ENCODE data around the gene ZNF143.

Gene ZNF143

DNA sequence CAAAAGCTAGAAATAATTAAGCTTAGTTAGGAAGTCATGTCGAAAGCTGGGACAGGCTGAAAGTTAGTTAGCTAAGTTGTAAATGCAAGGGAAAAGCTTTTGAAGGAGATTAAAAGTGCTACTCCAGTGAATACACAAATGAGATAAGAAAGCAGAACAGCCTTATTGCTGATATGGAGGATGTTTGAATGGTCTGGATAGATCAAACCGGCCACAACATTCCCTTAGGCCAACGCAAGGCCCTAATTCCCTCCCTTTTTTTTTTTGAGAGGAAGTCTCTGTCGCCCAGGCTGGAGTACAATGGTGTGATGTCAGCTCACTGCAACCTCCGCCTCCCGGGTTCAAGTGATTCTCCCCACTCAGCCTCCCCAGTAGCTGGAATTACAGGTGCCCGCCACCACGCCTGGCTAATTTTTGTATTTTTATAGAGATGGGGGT lies 89.4 kb downstream of the ZNF143 start:
- no peak for DNase-seq

DNA sequence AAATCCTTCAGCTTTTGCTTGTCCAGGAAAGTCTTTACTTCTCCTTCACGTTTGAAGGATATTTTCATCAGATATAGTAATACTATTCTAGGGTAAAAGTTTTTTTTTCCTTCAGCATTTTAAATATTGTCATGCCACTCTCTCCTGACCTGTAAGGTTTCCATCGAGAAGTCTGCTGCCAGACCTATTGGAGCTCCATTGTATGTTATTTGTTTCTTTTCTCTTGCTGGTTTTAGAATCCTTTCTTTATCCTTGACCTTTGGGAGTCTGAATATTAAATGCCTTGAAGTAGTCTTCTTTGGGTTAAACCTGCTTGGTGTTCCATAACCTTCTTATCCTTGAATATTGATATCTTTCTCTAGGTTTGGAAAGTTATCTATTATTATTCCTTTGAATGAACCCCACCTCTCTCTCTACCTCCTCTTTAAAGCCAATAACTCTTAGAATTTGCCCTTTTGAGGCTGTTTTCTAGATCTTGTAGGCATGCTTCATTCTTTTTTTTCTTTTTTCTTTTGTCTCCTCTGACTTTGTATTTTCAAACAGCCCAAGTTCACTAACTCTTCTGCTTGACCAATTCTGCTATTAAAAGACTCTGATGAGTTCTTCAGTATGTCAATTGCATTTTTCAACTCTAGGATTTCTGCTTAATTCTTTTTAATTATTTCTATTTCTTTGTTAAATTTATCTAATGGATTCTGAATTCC lies 100.6 kb downstream of the ZNF143 start:
- no peak for DNase-seq

DNA sequence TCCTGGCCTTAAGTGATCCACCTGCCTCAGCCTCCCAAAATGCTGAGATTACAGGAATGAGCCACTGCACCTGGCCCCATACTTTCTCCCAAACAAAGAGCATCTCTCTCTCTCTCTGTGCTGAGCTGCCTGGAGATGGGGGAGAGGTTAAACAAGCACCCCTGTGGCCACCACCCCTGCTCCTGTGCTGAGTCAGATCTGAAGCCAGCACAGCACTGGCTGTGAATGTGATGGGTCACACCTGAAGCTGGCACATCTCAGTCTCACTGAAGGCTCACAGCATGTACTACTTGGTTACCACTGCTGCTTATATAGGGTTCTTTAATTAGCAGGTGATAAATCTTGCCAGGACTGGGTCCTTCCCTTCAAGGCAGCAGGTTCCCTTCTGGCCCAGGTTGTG lies 101.9 kb downstream of the ZNF143 start:
- DNase-seq: no peak

DNA sequence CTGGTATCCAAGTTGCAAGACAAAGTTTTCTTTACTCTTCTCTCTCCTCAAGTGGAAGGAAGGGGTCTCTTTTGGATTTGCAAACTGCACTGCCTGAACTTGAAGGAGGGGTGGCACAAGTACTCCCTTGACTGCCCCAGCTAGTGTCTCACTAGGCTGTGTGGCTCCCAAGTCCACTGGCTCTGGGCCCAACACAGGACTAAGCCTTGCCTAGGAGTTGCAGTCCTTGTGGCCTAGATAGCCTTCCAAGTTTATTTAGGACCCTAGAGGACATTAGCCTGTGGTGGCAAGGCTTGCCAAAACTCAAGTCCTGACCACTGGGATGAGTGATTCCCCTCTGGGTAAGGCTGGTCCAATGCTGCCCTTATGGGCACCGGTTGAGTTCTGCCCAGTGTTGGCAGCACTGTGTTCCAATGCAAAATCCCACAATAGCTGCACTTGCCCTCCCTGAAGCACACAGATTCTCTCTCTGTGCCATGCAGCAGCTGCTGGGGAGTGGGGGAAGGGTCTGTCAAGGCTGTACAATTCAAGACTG lies 102.5 kb downstream of the ZNF143 start:
- no peak for DNase-seq

DNA sequence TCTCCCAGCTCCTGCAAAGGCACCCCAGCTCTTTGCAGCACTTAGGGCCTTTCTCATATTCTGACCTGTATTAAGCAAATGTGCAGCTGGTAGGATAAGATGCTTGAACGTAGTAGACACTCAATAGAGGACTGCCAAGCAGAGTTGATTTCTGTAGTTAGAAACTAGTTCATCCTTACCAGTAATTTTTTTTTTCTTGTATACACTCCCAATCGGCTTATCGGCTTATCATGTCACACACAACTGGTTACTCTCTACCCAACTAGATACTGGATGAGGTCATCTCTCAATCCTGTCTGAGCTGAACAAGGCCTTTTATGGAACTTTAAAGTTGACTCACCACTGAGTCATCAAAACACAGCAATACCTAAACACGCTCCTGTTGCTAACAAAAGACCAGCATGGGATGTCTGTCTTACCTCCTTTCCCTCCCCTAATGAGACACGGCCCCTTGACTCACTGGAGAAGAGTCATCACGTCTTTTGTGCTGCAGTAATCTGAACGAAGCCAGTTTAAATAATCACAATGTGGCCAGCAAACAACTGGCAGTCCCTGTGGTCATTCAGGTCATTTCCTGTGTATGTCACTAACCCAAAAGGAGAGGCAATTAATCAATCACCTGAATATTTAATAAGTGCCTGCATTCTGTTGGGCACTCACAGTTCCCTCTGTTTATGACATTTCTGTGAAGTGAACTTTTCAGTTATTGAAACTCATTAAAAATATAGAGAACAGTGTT lies 105.2 kb downstream of the ZNF143 start:
- peak; percentile 98 for DNase-seq

DNA sequence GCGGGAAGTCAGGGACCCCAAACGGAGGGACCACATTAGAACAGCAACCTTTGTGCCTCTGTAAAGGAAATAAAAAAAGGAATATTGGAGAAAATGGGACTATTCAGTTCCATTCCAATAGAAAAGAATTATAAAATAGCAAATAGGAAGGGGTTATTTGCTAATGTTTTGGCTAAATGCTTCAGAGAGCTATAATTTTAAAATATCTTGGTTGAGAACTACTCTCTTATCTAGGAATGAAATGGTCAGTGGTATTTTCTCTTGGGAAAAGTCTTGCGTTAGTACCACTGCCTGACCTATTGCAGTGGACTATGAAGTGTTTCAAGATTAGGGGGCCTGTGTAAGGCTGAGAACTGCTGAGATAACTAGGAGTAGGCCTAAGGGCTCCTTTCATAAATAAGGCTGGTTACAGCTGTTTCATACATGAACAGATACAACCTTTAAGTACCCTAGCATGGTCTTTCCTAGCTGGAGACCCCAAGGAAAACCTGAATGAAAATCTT lies 105.8 kb downstream of the ZNF143 start:
- DNase-seq: no peak

DNA sequence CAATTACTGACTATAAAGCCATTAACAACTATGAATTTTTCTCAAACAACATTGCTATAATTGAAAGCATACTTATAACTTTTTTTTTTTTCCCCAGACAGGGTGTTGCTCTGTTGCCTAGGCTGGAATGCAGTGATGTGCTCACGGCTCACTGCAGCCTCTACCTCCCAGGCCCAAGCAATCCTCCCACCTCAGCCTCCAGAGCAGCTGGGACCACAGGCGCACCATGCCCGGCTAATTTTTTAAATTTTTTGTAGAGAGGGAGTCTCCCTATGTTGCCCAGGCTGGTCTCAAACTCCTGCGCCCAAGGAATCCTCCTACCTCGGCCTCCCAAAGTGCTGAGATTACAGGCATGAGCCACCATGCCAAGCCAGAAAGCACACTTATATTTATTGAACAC lies 106.6 kb downstream of the ZNF143 start:
- no peak for DNase-seq

DNA sequence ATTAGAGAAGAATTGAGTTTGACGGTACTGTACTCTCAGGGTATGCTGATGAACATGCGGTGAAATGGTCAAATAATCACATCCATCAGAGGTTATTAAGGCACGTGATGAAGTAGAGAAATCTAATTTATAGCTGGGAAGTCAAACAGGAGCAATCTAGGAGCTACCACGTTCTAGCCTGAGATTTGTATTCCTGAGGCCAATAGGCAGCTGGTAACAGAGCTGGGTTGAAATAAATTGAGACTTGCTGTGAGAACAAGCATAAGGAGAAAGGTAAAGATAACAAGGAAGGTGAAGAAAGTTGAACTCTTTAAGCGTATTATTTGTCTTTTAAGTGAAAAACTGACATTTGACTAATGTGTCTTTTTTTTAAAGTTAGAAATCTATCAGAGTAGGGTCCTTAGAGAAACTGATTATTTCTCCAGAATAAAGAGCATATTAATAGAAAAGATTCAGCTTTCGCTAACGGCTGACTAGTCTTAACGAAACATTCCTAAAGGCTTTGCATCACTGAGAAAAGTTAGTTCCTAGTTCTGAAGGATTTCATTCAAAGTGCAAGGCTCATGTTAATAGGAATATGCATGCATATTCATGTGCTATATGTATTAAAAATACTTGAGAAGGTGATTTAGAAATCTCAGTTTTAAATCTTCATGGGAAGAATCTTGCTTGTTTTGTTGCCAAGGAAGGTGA lies 107.5 kb downstream of the ZNF143 start:
- no peak for DNase-seq

DNA sequence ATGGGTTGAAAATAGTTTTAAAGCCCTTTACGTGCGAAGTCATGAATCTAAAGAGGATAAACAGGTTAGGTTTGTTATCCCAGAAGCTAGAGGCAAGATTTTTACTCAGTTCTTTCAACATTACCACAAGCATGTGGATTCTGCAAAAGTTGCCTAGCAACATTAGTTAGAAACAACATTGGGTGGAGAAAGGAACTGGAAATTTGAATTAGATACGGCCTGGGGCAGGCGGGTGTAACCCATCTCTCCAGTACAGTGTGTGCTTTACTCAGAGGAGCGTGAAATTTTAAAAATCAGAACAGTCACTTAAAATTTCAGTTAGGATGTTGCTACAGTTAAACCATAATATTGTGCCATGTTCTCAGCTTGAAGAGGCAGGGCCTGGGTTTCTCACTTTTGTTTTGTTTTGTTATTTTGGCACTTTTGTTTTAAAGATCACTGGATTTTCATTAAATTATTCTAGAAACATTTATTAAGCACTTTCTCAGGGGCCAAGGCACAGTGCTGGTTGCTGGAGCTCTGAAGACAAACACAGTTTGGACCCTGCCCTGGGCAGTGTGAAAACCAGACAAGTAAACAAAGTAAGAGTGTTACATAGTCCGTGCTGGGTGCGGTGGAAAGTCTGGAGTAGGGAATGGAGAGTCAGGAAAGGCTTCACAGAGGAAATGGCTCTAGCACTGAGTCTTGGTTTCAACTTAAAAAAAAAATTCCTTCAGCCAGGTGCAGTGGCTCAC lies 108.2 kb downstream of the ZNF143 start:
- peak; percentile 90 for DNase-seq

DNA sequence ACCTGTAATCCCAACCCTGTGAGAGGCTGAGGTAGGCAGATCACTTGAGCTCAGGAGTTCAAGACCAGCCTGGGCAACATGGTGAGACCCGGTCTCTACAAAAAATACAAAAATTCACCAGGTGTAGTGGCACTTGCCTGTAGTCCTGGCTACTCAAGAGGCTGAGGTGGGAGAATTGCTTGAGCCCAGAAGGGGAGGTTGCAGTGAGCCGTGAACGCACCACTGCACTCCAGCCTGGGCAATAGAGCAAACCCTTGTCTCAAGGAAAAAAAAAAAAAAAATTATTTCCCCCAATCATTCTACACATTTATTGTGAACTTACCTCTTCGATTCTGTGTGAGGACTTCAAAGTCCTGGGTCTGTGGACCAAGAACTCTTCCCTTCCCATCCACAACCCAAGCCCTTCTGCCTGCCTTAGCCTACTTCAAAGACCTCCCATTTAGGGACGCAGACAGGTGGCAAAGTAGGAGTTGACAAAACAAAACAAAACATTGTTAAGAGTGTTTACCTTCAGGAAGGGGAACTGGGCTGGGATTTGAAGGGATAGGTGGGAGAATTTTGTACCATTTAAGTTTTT lies 108.9 kb downstream of the ZNF143 start:
- no peak for DNase-seq

DNA sequence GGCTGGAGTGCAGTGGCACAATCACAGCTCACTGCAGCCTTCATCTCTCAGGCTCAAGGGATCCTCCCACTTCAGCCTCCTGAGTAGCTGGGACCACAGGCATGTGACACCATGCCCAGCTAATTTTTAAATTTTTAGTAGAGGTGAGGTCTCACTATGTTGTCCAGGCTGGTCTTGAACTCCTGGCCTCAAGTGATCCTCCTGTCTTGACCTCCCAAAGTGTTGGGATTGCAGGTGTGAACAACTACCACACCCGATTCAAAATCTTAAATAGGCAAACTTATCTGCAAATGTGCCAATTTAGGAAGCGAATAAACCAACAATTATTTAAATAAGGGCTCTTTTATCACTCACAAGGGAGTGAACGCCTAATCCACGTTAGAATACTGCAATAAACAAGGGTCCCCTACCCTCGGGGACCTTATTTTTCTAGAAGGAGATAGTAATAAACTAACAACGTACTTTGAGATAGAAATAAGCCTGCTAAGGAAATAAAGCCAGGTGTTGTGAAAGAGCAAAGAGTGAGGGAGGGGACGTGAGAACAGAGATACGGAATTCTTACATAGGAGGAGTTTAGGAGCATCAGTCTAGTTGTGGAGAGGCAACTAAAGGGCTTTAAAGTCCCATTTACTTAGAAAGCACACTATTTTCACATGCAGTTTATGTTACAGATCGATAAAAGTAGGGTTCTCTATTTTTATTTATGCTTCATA lies 109.7 kb downstream of the ZNF143 start:
- DNase-seq: no peak

DNA sequence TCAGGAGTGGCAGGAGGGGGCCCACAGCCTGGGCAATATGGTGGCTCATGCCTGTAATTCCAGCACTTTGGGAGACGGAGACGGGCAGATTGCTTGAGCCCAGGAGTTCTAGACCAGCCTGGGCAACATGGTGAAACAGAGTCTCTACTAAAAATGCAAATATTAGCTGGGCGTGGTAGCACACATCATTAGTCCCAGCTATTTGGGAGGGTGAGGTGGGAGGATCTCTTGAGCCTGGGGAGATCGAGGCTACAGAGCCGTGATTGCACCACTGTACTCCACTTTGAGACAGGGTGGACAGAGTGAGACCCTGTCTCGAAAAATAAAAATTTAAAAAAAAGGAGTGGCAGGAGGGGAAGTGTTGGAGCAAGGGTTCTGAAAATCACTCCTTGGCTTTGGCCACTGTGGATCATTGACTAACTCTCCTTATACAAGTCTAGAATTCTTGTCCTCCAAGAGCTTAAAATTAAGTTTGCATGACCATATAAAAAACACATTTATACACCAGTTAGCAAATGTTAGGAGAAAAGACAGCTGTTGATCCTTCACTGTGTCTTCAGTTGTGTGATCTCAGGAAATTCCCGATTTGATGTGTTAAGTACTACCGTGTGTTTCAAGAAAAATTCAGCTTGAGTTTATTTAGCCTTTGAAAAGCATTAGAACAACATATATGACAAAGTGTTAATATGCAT lies 110.4 kb downstream of the ZNF143 start:
- DNase-seq: no peak

DNA sequence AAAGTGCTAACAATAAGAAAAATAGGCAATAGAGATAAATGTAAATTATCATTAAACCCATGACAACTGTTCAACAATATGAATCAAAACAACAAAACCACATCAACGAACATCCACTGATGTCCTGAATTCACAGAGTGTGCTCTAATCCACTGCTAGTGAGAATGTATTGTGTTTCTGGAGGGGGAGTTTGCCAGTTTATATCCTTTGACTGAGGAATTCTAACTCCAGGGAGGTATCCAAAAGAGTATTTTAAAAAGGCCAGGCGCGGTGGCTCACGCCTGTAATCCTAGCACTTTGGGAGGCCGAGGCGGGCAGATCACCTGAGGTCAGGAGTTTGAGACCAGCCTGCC lies 110.9 kb downstream of the ZNF143 start:
- no peak for DNase-seq

DNA sequence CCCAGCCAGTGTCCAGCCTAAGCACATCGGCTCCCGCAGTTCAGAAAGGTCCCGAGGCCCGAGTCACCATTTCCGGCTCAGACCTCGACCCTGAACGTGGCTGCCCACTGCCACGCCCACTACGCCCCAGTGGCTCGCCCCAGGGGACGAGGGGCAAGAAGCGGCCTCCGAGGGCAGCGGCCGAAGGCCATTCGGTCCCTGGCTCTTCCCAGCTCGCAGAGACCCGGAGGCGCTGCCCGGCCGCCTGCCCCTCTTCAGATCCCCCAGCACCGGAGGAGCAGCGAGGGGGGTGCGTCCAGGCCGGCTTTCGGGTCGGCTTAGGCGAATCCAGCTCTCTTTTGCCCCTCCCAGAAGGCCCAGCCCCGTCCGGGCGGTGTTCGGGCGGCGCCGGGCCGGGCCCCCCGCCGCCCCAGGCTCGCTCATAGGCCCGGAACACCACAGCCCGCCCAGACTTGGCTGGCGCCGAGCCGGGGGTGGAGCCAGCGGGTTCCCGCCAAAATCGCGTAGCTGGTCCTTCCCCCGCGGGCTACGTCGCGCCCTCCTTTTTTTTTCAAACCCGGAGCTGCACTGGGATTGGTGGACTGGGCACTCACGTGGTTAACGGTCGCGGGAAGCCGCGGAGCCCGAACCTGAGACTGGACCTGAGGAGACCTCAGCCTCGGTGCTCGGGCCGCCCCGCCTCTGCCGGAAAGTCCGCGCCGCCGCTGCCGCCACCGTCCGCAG lies 112.4 kb downstream of the ZNF143 start, which contains the start of gene WEE1:
TSS of gene WEE1 (plus strand) at position 619 of the 723 bp plus-strand sequence. CDS start 264 bp downstream, outside the sequence.
- DNase-seq: peak; percentile 97

DNA sequence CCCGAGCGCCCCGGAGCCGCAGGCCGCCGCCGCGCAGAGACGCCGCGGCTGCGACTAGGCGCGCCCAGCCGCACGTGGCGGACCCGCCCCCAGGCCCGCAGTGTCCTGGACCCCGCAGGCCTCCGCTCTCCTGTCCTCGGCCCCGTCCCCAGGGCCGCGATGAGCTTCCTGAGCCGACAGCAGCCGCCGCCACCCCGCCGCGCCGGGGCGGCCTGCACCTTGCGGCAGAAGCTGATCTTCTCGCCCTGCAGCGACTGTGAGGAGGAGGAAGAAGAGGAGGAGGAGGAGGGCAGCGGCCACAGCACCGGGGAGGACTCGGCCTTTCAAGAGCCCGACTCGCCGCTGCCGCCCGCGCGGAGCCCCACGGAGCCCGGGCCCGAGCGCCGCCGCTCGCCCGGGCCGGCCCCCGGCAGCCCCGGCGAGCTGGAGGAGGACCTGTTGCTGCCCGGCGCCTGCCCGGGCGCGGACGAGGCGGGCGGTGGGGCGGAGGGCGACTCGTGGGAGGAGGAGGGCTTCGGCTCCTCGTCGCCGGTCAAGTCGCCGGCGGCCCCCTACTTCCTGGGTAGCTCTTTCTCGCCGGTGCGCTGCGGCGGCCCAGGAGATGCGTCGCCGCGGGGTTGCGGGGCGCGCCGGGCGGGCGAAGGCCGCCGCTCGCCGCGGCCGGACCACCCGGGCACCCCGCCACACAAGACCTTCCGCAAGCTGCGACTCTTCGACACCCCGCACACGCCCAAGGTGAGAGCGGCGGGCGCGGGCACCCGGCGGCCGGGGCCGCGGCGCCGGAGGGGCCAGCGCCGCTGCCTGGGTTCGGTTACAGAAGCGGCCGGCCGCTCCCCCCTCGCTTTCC lies 113.2 kb downstream of the ZNF143 start:
- no peak for DNase-seq

DNA sequence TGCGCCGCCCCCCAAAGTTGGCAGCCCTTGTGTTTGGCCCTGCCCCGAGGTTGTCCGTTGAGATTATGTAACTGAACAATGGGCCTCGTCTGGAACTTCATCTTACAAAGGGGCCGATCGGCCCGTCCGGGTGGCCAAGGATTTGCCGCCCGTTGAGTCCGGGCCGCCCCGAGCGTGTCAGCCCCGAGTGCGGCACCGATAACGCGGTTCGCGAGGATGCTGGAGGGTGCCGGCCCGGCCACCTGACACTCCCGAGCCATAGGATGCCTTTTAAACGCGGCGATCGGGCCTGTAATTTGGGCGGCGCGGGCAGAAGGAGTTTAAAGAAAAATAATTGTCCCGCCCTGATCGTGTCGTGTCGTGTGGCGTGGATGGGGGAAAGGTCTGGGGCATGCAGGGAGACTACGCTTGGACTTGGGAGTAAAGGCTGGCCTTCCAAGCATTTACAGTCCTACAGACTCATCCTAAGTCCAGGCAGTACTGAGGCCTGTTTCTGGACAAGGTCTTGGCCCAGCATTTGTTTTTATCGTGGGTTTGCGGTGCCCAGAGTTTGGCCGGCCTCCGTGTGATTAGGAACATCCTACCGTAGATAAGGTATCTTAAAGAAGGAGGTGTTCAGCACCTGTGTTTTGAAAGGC lies 113.9 kb downstream of the ZNF143 start:
- DNase-seq: no peak

DNA sequence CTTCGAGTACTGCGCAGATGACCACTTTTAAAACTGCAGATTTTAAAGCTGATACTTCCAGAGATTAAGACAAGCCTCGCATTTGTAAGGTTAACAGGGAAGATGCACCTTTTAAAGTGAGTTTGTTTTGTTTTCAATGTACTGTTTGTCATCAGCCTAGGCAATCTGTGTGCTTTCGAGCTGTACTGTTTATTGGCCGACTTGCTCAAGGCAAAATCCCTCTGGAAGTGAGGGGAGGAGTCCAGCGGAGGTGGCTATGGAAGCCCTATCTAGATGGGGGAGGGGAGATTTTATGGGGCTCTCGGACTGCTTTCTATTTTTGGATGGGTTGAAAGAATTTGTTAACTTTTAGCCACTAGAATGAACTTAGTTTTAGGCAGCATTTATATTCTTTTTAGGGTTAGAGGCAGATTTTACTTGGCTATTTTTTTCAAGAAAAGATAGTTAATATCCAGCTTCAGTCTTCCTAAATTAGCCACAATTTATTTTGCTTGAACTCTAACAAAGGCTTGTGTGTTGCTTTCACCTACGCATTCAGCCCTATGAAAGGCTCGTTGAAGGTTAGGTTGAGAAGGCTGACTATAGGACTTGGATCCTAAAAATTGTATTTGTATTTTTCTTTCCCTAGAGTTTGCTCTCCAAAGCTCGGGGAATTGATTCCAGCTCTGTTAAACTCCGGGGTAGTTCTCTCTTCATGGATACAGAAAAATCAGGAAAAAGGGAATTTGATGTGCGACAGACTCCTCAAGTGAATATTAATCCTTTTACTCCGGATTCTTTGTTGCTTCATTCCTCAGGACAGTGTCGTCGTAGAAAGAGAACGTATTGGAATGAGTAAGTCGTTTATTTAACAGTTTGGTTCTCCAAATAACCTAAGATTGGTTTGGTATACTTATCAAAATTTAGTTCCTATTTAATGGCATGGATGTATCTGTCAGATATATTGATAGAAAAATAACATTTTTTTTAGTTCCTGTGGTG lies 114.7 kb downstream of the ZNF143 start:
- DNase-seq: peak; percentile 67

Measured in amniotic stem cell (primary cell).